Heart left ventricle (tissue), 13 donors: ENCODE measurements around the gene STRN4.

Source experiments
- POLR2A ChIP-seq, 2 donors: fragments of 450-650 bp; IDR thresholded peaks; one replicate each; pipeline ENCODE4 v1.6.1; 2017; ENCODE audit warnings: antibody characterized with exemption in 2 of 2, mild to moderate bottlenecking in 2 of 2, moderate library complexity in 2 of 2
- TF ChIP-seq, protein P1 (sequence below), 12 donors: fragments of 200-600 bp; sonication (generic) in 4 of 12; IDR thresholded peaks; one replicate each; pipeline versions ENCODE4 v1.5.0 to v1.8.0; 2018 to 2022; ENCODE audit warnings: antibody characterized with exemption in 12 of 12, mild to moderate bottlenecking in 5 of 12
- donor health status: ischemic (EF 13 %, LVEDD 7.1; RV severe dilation, severe dysfunction).
- donor health status: DM: no; HTN: yes; CAD: no.
- donor health status: DM: no; HTN: no; CAD: no.
- donor health status: ischemic (EF 25% LVEDD 6.9; RV normal size, moderate dysfunction).
- donor health status: ischemic (EF 25% LVEDD 5.7; RV mildly dilated, moderate dysfunction).
- donor health status: ischemic (EF 35%, LVEDD 5.7; RV mildly dilated, moderate dysfunction).
- donor health status: nonischemic (EF 11% LVEDD 7.7; RV severe dilation, severe dysfunction).
- donor health status: DM: yes; HTN: yes; CAD: no.
- donor health status: PGD.
- donor health status: ischemic (EF 29% LVEDD 5.4; RV normal size, mild dysfunction).
- donor health status: nonischemic (EF 23%, LVEDD 6.1; RV moderate dilation, normal function).

DNA sequence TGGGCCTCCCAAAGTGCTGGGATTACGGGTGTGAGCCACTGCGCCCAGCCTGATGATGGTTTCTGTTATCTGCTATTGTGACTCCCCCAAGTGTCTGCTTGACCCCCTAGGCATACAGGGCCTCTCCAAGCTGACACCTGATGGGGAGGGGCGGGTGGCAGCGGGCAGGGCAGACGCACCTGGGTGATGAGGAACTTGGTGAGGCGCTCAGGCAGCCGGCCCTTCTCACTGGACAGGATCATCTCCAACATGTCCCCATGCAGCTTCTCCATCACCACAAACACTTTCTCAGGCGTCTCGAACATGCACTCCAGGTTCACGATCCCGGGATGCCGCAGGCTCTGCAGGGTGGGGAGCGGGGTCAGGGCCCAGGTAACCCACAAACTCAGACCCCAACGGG, 56.9 kb downstream of the STRN4 start:
- TF ChIP-seq POLR2A (IDR thresholded peaks at IDR 0.05): no peak
- TF ChIP-seq, protein P1, sequence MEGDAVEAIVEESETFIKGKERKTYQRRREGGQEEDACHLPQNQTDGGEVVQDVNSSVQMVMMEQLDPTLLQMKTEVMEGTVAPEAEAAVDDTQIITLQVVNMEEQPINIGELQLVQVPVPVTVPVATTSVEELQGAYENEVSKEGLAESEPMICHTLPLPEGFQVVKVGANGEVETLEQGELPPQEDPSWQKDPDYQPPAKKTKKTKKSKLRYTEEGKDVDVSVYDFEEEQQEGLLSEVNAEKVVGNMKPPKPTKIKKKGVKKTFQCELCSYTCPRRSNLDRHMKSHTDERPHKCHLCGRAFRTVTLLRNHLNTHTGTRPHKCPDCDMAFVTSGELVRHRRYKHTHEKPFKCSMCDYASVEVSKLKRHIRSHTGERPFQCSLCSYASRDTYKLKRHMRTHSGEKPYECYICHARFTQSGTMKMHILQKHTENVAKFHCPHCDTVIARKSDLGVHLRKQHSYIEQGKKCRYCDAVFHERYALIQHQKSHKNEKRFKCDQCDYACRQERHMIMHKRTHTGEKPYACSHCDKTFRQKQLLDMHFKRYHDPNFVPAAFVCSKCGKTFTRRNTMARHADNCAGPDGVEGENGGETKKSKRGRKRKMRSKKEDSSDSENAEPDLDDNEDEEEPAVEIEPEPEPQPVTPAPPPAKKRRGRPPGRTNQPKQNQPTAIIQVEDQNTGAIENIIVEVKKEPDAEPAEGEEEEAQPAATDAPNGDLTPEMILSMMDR (IDR thresholded peaks at IDR 0.05): no peak
